ENCODE data around the gene CD46.

CD46 gene

GRCh38 chr1:207815913-207816291, 64.0 kb downstream of the CD46 start:
- no peaks in the 10 kb centered on the region for H3K27me3 ChIP-seq (ENCODE audit: control insufficient read depth, low read length)
- H3K27ac ChIP-seq (ENCODE audit: low read depth, low read length): no peak overlapping the region
- no peaks in the 10 kb centered on the region for H3K9me3 ChIP-seq (ENCODE audit: control insufficient read depth, insufficient read depth, low read length)
- no peaks in the 10 kb centered on the region for H3F3A ChIP-seq (ENCODE audit: control insufficient read depth, insufficient read depth)
- H3K4me1 ChIP-seq (ENCODE audit: control insufficient read depth, low read length): peaks cover 13% of the 10 kb centered on the region
- H3K4me2 ChIP-seq (ENCODE audit: low read length): no peak overlapping the region
- H3K79me2 ChIP-seq (ENCODE audit: control insufficient read depth, low read length): peaks cover 26% of the 10 kb centered on the region
- TF ChIP-seq EZH2phosphoT487 (IDR thresholded peaks at IDR 0.05; ENCODE audit: borderline replicate concordance, low read length) (no peak), CTCF (IDR thresholded peaks at IDR 0.05; ENCODE audit: low read depth, low read length, poor library complexity, severe bottlenecking) (no peak)
- no peaks in the 10 kb centered on the region for H3K9me2 ChIP-seq (replicated peaks; ENCODE audit: control insufficient read depth, low read length)
- no peak overlapping the region for H3K4me3 ChIP-seq (ENCODE audit: low read length)
- H3K36me3 ChIP-seq (ENCODE audit: control insufficient read depth, low read length): peaks cover 65% of the 10 kb centered on the region
- H4K20me1 ChIP-seq (ENCODE audit: control insufficient read depth, insufficient read depth, low read depth, low read length): no peaks in the 10 kb centered on the region

GRCh38 chr1:207817166-207817565, 65.3 kb downstream of the CD46 start:
- Histone ChIP-seq H3K4me3 (ENCODE audit: low read length) (no peak overlapping the region), H3K9me2 (replicated peaks; ENCODE audit: control insufficient read depth, low read length) (no peaks in the 10 kb centered on the region), H3K4me1 (ENCODE audit: control insufficient read depth, low read length) (peaks cover 25% of the 10 kb centered on the region), H3F3A (ENCODE audit: control insufficient read depth, insufficient read depth) (no peaks in the 10 kb centered on the region), H4K20me1 (ENCODE audit: control insufficient read depth, insufficient read depth, low read depth, low read length) (no peaks in the 10 kb centered on the region), H3K9me3 (ENCODE audit: control insufficient read depth, insufficient read depth, low read length) (no peaks in the 10 kb centered on the region), H3K27ac (ENCODE audit: low read depth, low read length) (no peak overlapping the region), H3K79me2 (ENCODE audit: control insufficient read depth, low read length) (peaks cover 38% of the 10 kb centered on the region), H3K4me2 (ENCODE audit: low read length) (no peak overlapping the region), H3K27me3 (ENCODE audit: control insufficient read depth, low read length) (no peaks in the 10 kb centered on the region), H3K36me3 (ENCODE audit: control insufficient read depth, low read length) (peaks cover 61% of the 10 kb centered on the region)
- no peak for TF ChIP-seq EZH2phosphoT487 (IDR thresholded peaks at IDR 0.05; ENCODE audit: borderline replicate concordance, low read length)
- no peak for TF ChIP-seq CTCF (IDR thresholded peaks at IDR 0.05; ENCODE audit: low read depth, low read length, poor library complexity, severe bottlenecking)

GRCh38 chr1:207817778-207818751, 66.2 kb downstream of the CD46 start:
- H3F3A ChIP-seq (ENCODE audit: control insufficient read depth, insufficient read depth): no peaks in the 10 kb centered on the region
- peaks cover 45% of the 10 kb centered on the region for H3K79me2 ChIP-seq (ENCODE audit: control insufficient read depth, low read length)
- no peak overlapping the region for H3K4me2 ChIP-seq (ENCODE audit: low read length)
- H3K36me3 ChIP-seq (ENCODE audit: control insufficient read depth, low read length): peaks cover 57% of the 10 kb centered on the region
- no peaks in the 10 kb centered on the region for H3K27me3 ChIP-seq (ENCODE audit: control insufficient read depth, low read length)
- no peak overlapping the region for H3K27ac ChIP-seq (ENCODE audit: low read depth, low read length)
- H4K20me1 ChIP-seq (ENCODE audit: control insufficient read depth, insufficient read depth, low read depth, low read length): no peaks in the 10 kb centered on the region
- TF ChIP-seq CTCF (IDR thresholded peaks at IDR 0.05; ENCODE audit: low read depth, low read length, poor library complexity, severe bottlenecking): no peak
- no peak for TF ChIP-seq EZH2phosphoT487 (IDR thresholded peaks at IDR 0.05; ENCODE audit: borderline replicate concordance, low read length)
- H3K4me1 ChIP-seq (ENCODE audit: control insufficient read depth, low read length): peaks cover 31% of the 10 kb centered on the region
- H3K4me3 ChIP-seq (ENCODE audit: low read length): no peak overlapping the region
- no peaks in the 10 kb centered on the region for H3K9me3 ChIP-seq (ENCODE audit: control insufficient read depth, insufficient read depth, low read length)
- no peaks in the 10 kb centered on the region for H3K9me2 ChIP-seq (replicated peaks; ENCODE audit: control insufficient read depth, low read length)

All from DOHH2 (cell line).